ENCODE data around the gene KLHL35. TPM values are rescaled to one million over a fixed set of nuclear protein-coding genes. Genes with fewer than 3 reads are reported as not detected.

The KLHL35 gene
- total and polyA plus RNA-seq, 2 experiments from 2014 or later = 0.10 to 0.28 TPM

GRCh38 chr11:75445315-75445953 is 12.4 kb upstream of the KLHL35 start:
- Histone ChIP-seq H2AFZ (no peak overlapping the region), H3K27ac (ENCODE audit: low read depth) (no peak overlapping the region), H3K79me2 (replicated peaks; ENCODE audit: insufficient read depth) (no peaks in the 10 kb centered on the region), H3K9me2 (ENCODE audit: insufficient read depth) (no peaks in the 10 kb centered on the region), H4K20me1 (replicated peaks; ENCODE audit: insufficient read depth) (no peaks in the 10 kb centered on the region), H3K36me3 (ENCODE audit: insufficient read depth) (no peaks in the 10 kb centered on the region), H3K4me2 (no peak overlapping the region), H3K27me3 (ENCODE audit: insufficient read depth) (no peaks in the 10 kb centered on the region), H3K4me3 (no peak overlapping the region), H3K4me1 (ENCODE audit: insufficient read depth) (no peaks in the 10 kb centered on the region), H3F3A (replicated peaks; ENCODE audit: low read depth) (no peaks in the 10 kb centered on the region)
- TF ChIP-seq ZNF114 (CRISPR knock-in tag; IDR thresholded peaks at IDR 0.05) (no peak), CTCF (conservative IDR thresholded peaks at IDR 0.05; ENCODE audit: low read depth in 2 of 2) (peak; percentile 92 to 99)
- Mint-ChIP-seq H3K9me3 (no peaks in the 10 kb centered on the region), H3K36me3 (ENCODE audit: low read depth) (no peaks in the 10 kb centered on the region), H3K4me1 (peaks cover under 1% of the 10 kb centered on the region; the same call in 2 of the 3 replicates), H3K27me3 (ENCODE audit: insufficient read depth, low read depth, poor library complexity) (peaks cover 7% of the 10 kb centered on the region), H3K4me3 (no peak overlapping the region), H3K27ac (no peak overlapping the region)
- ATAC-seq = peak; percentile 87
- peak; percentile 89 for DNase-seq (ENCODE audit: low spot score)

GRCh38 chr11:75443043-75443442 is 10.0 kb upstream of the KLHL35 start:
- Histone ChIP-seq H3K79me2 (replicated peaks; ENCODE audit: insufficient read depth) (no peaks in the 10 kb centered on the region), H3K27ac (ENCODE audit: low read depth) (no peak overlapping the region), H2AFZ (no peak overlapping the region), H3F3A (replicated peaks; ENCODE audit: low read depth) (no peaks in the 10 kb centered on the region), H4K20me1 (replicated peaks; ENCODE audit: insufficient read depth) (no peaks in the 10 kb centered on the region), H3K4me2 (no peak overlapping the region), H3K9me2 (ENCODE audit: insufficient read depth) (no peaks in the 10 kb centered on the region), H3K27me3 (ENCODE audit: insufficient read depth) (no peaks in the 10 kb centered on the region), H3K4me1 (ENCODE audit: insufficient read depth) (0 out of 2 replicates have a peak, but pooled peaks cover 3% of the 10 kb centered on the region), H3K4me3 (no peak overlapping the region), H3K36me3 (ENCODE audit: insufficient read depth) (no peaks in the 10 kb centered on the region)
- Mint-ChIP-seq H3K36me3 (ENCODE audit: low read depth) (no peaks in the 10 kb centered on the region), H3K27me3 (ENCODE audit: insufficient read depth, low read depth, poor library complexity) (peaks cover 2% of the 10 kb centered on the region), H3K9me3 (no peaks in the 10 kb centered on the region; the same call in 2 of the 3 replicates), H3K4me3 (no peak overlapping the region), H3K4me1 (peaks cover 22% of the 10 kb centered on the region), H3K27ac (no peak overlapping the region)
- DNase-seq (ENCODE audit: low spot score) (no peak), ATAC-seq (no peak)
- TF ChIP-seq ZNF114 (CRISPR knock-in tag; IDR thresholded peaks at IDR 0.05) (no peak), CTCF (conservative IDR thresholded peaks at IDR 0.05; ENCODE audit: low read depth in 2 of 2) (no peak), REST (IDR thresholded peaks at IDR 0.05; ENCODE audit: unreplicated experiment) (no peak), ZNF331 (CRISPR knock-in tag; IDR thresholded peaks at IDR 0.05; ENCODE audit: low read depth) (no peak), JUNB (IDR thresholded peaks at IDR 0.05; ENCODE audit: unreplicated experiment) (no peak), ZNF462 (CRISPR knock-in tag; IDR thresholded peaks at IDR 0.05) (no peak)

All from GM23338 (cell line).